ENCODE data around the gene PGK1. TPM values are rescaled to one million over a fixed set of nuclear protein-coding genes. Genes with fewer than 3 reads are reported as not detected.

Gene PGK1
- total RNA-seq: 251 and 331 TPM in 2 replicates

GRCh38 chrX:78103623-78104446, at the start of gene PGK1:
Gene PGK1, plus strand, starts transcription at chrX:78104248. Its CDS starts 93 bp downstream, at chrX:78104341.

DNA sequence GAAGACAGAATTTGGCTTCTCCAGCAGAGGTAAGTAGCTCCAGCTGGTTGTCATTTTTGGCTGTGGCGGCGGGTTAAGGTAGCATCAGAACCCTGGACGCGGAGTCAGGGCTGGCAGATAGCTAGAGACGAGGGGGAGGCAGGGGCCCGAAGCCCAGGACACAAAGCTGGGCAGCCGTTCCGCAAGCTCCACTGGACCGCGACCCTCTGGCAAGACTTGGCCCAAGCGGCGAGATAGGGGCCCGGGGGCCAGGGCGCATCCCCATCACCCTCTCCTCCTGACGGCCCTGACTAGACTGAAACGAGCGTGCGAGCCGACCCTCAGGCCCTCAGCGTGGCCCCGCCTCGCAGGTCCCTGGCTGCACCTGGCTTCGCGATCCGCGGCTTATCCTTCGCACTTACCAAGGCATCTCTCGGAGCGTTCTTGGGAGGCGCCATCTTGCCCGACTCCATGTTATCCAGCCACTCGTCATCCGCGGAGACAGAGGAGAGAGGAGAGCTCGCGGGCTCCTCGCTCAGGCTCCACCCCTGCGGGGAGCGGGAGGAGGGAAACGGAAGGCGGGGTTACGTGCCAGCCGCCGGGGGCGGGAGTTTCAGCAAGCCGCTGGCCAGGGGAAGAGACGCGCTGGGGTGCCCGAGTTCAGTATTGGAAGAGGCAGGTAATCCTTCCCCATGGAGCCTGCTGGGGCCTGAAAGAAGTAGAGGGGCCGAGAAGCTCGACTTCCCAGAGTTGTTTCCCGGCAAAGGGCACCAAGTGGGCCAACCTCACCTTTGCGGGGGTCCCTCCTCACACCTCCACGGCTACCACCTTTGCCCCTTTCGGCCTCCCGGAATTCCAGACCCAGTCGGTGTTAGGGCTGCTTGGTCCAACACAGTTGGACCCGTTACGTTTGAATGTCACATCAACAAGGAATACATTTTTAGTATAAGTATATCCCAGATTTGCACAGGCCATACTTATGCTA, 35.4 kb downstream of the PGK1 start, which contains the start of gene TAF9B:
TAF9B (minus strand) TSS at position 491 of the 964 bp plus-strand sequence; CDS start at position 452, 39 bp downstream.

Other genes starting within 250 kb of the PGK1 start
- gene MAGT1, start 208.8 kb upstream of the PGK1 start, total RNA-seq: 107 and 297 TPM in 2 replicates
- gene COX7B, start 204.8 kb upstream of the PGK1 start, total RNA-seq: 118 and 212 TPM in 2 replicates
- gene ATP7A, start 193.6 kb upstream of the PGK1 start, total RNA-seq: 12.0 and 20.2 TPM in 2 replicates
- not detected in 2 replicates for gene PGAM4, start 134.6 kb upstream of the PGK1 start, total RNA-seq
- 25.4 and 33.2 TPM in 2 replicates for gene TAF9B, start 35.4 kb downstream of the PGK1 start, total RNA-seq
- 0.29 TPM in 1 of 2 replicates, not detected in the other for gene CYSLTR1, start 223.4 kb downstream of the PGK1 start, total RNA-seq